ENCODE data around the gene CHD6. TPM values are rescaled to one million over a fixed set of nuclear protein-coding genes. Genes with fewer than 3 reads are reported as not detected.
A peak's percentile ranks its signal among the peaks of the same experiment; 100 is the strongest.

The CHD6 gene
- total RNA-seq, 1 donor from 2014 or later: 26.7 TPM

GRCh38 chr20:41373251-41373783 lies 244.9 kb downstream of the CHD6 start:
- no peak for DNase-seq (ENCODE audit: low spot score)

- DNase-seq (ENCODE audit: low spot score): no peak
These were observed 246.8 kb downstream of the CHD6 start for GRCh38 chr20:41371371-41371770.

GRCh38 chr20:41370176-41370575 lies 248.0 kb downstream of the CHD6 start:
- DNase-seq (ENCODE audit: low spot score): no peak

GRCh38 chr20:41369673-41370072 lies 248.5 kb downstream of the CHD6 start:
- DNase-seq (ENCODE audit: low spot score): no peak

- no peak for DNase-seq (ENCODE audit: low spot score)
These were observed 250.2 kb downstream of the CHD6 start for GRCh38 chr20:41367956-41368355.

DNA sequence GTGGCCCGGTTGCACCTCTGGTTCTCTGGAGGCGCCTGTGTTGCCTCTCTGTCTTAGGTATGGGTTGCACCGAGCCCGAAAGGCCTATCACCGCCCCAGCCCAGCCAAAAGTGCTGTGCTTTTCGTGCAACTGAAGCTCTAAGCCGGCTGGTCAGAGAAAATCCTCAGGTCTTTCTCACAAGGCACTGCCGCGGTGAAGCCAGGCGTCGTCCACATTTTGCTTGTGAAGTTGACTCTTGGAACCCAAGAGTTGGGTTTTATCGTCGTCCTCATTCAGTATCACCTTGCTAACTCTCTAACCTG lies 250.8 kb downstream of the CHD6 start:
- DNase-seq (ENCODE audit: low spot score): no peak

DNA sequence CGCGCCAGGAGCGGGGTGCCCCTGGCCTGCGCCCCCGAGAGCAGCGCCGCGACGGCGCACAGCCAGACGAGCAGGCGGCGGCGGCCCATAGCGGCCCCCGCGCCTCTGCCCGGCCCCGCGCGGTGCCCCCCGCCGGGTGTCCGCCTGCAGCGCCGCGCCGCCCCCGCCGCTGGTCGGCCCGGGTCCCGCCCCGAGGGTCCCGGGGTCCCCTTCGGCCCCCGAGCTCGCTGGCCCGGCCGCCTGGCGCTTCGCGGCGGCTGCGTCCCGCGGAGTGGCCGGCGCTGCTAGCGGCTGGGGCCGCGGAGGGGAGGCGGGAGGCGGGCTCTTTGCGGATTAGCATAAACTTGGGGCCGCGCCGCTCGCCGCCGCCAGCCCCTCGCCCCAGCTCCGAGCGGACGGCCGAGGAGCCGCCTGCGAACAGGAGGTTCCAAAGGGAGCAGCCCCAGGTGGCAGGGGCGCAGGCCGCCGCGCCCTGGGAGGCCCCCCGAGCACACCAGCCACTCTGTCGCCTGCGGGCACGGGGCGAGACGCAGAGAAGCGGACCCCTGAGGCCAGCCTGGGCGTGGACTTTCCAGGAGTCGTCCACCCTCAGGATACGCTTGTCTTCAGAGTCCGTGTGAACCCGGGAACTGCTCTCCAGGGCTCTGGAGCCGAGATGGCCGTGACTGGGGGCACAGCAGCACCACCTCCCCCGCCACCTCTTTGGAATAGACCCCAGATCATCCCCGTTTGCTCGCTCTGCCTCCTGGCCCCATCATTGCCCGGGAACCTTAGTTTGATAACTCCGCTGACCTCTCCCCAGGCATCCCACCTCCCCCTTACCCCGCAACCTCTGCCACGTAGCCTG lies 251.4 kb downstream of the CHD6 start, which contains the start of gene EMILIN3:
TSS of gene EMILIN3 (minus strand) at position 273 of the 847 bp plus-strand sequence. CDS start at position 89, 184 bp downstream.
- no peak for DNase-seq (ENCODE audit: low spot score)

DNA sequence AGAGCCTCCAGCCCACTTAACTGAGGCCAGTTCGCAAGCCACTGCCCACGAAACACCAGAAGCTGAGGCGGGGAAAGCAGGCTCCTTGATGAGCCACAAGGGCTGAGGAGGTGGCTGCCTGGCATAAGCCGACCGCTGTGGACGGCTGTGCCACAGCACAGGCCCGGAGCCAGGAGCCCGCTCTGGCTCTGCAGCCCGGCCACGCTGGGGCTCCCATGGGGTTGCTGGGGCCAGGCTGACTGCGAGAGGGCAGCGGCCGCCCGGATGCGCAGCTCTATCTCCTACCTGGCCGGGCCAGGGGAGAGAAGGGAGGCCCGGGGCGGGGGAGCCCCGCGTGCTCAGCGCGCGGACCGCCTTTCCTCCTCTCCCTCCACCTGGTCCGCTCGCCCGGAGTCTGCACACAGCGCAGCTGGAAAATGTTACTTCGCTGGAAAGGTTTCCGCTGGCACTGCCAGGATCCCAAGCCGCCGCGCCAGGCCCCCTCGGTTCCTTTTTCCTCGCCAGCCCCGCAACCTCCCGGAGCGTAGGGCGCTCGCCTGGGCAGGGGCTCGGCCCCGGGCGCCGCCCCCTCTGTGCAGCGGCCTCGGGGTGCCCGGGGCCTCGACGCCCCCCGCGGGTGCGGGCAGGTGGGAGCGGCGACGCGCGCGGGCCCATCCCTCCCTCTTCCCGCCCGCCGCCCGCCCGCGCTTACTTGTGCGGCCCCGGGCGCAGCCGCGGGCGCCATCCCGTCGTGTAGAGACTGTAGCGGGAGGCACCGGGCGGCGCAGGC lies 252.2 kb downstream of the CHD6 start:
- DNase-seq (ENCODE audit: low spot score): no peak

DNA sequence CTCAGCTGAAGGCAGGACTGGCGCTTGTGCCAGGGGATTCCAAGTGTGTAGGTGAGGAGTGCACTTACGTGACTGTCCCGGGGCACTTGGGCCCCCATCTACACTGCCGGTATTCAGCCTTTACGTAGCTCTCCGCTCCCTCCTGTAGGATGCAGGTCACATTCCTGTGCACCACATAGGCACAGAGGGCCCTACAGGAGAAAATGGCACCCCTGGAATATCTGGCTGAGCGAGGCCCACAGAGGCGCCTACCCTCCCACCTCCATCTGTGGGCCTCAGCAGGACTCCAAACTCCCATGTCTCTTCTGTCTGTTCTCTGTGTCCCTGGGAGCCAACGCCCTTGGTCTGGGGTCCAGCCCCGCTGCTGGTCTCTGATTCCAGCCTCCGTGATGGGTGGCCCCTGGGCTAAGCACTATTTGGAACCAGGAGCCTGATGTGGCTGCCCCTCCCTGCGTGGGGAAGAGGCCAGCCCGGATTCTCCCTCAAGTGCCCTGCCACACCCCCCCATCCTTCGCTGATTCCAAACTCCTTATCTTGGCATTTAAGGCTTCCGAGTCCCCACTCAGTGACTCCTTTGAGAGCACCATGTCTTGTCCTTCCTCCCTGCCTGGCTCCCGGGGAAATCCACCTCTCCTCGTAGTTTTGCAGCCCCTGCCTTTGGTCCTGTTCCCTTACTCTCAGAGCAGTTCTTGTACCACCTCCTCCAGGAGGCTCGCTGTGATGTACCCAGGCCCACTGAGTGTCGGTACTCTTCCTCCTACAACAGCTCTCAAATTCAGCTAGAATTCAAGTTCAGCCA lies 253.0 kb downstream of the CHD6 start:
- DNase-seq (ENCODE audit: low spot score): no peak

DNA sequence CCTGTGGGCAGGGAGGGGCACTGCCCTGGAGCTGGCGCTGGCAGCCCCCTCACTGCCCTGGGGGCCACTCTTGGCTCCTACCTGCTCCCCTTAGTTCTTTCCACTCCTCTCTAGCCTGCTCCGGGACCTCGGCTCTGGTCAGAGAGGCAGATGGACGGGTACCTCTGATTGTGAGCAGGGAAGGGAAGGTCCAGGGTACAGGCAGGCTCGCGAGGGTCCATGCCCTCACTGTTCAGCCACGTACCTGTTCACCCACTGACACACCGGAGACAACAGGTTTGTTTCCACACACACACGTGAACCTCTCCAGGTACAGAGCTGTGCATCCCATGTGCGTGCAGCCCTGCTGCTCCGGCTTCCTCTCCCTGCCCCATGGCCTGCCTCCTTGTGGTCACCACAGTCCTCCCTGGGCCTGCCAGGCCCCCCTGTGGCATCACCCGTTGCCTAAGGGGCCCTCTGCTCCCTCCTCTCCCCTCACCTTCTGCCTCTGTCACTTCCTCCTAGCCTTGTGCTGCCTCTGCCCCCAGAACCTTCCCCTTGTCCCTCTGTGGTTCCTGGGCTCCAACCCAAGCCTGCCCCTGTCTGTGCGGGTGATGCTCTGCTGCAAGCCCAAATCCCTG lies 253.8 kb downstream of the CHD6 start:
- no peak for DNase-seq (ENCODE audit: low spot score)

DNA sequence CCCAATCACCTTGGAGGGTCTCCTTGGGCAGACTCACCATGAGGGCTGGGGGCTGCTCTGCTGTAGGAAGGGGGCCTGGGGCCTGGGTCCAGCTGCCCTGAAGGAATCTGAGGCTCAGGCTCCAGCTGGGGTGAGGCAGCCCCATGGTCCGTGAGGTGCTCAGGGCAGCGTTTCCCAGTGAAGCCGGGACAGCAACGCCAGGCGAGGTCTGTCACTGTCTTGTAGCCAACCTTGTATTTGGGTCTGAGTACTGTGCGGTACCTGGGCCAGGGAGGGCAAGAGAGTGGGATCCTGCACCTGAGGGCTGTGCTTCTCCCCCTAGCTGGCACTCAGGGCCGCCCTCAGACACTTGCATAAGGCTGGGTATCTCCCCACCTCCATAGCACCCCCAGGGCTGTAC lies 254.6 kb downstream of the CHD6 start:
- DNase-seq (ENCODE audit: low spot score): no peak

DNA sequence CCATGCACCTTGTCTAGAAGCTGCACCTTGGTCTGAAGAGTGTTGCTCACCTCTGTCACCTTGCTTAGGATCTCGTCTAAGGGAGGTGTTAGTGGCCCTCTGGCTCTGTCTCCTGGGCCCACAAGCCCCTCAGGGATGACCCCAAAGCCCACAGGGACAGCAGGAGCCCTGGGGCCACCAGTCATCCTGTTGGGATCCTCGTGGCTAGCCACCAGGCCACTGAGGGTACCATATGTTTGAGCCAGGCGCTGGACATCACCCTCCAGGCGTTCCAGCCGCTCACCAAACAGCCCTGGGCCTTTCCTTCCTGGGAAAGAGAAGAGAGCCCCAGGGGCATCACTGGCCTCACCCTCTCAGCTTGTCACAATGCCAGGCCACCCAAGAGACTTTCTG lies 255.4 kb downstream of the CHD6 start:
- DNase-seq (ENCODE audit: low spot score): no peak

GRCh38 chr20:41361757-41362747 lies 256.1 kb downstream of the CHD6 start:
- no peak for DNase-seq (ENCODE audit: low spot score)

DNA sequence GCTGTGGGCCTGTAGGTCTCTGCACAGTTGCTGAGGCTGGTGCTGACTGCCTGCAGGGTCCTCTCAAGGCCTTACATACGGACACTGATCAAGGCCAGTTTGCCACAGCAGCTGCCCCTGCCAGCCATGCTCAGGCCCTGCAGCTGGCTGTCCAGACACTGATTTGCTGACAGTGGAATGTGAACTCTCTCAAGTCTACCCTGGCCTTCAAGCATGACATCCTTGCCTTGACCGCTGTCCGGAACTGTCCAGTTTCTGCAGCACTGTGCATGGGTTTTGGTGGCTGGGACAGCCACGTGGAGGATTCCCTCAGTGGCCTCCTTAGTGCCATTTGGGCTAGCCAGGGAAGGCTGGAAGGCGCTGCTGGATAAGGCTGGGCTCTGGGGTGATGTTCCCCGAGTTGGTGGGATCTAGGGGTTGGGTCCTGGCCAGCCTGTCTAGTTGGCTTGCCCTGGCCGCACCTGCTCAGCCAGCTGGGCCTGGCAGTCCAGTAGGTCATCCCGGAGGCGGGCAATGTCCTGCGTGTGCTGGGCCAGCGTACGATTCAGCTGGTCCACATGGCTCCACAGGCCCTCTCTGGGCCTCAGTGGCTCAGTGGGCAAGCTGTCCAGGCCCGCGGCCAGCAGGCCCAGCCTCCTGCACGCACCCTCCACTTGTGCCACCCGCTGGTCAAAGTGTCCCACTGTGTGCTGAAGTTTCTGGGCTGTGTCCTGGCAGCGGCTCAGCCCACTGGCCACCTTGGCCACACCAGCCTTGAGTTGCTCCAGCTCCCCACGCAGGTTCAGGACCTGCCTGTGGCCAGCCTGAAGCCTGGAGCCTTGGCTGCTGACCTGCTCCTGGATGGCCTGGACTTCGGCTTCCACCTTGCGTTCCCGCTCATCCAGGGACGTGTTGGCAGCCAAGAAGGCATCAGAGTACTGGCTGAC lies 257.1 kb downstream of the CHD6 start:
- no peak for DNase-seq (ENCODE audit: low spot score)

- peak; percentile 13 for DNase-seq (ENCODE audit: low spot score)
These were observed 258.6 kb downstream of the CHD6 start for GRCh38 chr20:41359541-41360011.

GRCh38 chr20:41358717-41359116 lies 259.5 kb downstream of the CHD6 start:
- no peak for DNase-seq (ENCODE audit: low spot score)

DNA sequence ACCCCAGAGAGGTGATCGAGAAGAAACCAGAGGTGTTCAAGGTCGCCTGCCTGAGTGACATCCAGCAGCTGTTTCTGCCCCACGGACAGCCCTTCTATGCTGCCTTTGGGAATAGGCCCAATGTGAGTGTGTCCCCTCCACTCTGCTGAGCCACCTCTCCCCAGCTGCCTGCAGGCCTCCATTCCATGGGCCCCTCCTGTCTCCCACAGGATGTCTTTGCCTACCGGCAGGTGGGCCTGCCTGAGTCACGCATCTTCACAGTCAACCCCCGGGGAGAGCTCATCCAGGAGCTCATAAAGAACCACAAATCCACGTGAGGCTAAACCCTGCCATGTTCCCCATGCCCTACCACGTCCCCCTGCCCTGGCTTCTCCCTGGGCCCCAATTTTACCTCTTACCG lies 259.9 kb downstream of the CHD6 start:
- no peak for DNase-seq (ENCODE audit: low spot score)

DNA sequence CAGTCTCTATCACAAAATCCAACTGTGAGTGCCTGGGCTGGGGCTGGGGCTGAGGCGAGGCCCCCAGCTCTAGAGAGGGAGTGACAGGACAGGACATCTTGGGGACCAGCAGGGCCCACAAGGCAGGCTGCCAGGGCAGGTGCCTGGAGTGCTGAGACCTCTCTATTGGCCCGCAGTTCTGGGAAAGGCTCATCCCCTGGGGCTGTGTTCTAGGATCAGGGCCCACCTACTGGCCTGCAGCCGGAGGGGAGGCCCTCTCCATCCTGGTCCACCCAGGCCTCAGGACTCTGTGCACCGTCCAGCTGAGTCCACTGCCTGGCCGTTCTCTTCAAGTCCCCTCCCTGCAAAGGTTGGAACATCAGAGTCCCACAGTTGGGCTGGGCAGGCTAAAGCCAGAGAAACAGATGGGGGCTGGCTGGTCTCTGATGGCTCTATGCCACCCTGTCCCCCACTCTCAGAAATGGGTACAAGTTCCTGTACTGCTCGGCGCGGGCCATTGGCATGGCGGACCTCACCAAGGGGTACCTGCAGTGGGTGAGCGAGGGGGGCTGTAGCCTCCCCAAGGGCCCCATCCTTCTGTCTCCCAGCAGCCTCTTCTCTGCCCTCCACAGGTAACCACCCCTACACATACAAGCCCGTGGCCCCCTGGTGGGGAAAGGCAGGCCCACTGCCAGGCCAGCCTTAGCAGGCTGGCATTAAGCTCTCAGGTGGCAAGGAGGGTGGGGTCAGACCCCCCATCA lies 260.6 kb downstream of the CHD6 start:
- no peak for DNase-seq (ENCODE audit: low spot score)

Data from umbilical cord (tissue), 2 donors.